ENCODE results near the gene NUDT3. TPM values are rescaled to one million over a fixed set of nuclear protein-coding genes. Genes with fewer than 3 reads are reported as not detected.
A peak's percentile ranks its signal among the peaks of the same experiment; 100 is the strongest.

Gene NUDT3
- total and polyA plus RNA-seq, 9 of the 15 experiments (the other 6 are each of a cell fraction or from before 2014, with no cell fraction given): 5.4 to 81.2 (median 56.4) TPM

DNA sequence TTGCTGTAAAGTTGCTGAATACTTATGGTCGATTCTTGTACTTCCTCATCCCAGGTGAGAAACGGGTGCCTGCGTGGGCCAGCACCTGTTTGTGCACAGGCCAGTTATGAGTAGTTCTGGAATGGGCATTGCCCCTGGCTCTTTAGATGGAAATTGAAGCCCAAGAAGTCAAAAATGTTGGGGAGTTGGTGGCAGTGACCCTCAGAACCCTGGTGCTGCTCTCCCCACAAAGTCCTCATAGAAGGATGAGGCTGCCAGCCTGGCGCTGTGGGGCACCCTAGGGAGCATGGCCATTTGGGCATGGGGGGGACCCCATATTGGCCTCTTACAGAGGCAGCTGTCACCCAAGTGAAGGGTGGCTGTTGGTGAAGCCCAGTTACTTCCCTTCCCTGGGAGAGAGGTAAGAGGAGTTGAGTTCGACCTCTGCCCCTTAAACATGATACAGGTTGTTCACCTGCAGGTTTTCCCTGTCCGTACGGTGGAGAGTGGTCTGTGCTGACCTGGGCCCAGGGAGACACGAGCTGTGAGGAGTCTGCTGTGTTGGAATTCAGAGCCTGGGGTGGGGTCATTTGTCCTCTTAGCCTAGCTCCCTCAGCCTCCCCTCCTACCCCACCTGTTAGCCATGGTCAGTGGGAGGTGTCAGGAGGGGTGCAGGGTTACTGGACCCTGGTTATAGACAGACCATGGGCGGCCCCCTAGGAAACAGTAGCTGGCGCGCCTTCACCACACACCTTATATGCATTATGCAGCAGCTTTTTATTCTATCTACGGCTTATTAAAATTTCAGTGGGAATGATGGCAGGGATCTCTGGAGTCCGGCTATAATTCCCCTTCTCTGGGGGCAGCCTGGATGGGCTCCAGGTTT lies 150.9 kb downstream of the NUDT3 start:
- POLR2A ChIA-PET: interaction anchor here (0.9 to 1.5 kb wide), 4 partner anchors 26 to 234 kb away, joined by 3 to 4 read pairs (median 4); no protein-coding TSS in a partner anchor
- H3K4me1 ChIP-seq (replicated peaks in 1 of 2; ENCODE audit: control insufficient read depth in 2 of 2, insufficient read depth in 2 of 2, low read length in 2 of 2): peaks cover 66 to 67% of the 10 kb centered on the region in 2 experiments

More for the DNA sequence above, 150.9 kb downstream of the NUDT3 start:
- no TSS peak for BruUV-seq (replicated peaks)
- intact Hi-C loops (cut with micrococcal nuclease) (loop anchor here (5.0 kb wide), 1 partner anchor 184 kb away; no protein-coding TSS in a partner anchor), in situ Hi-C loops (cut with MboI) (no loop called here)
- ATAC-seq (no peak), DNase-seq (ENCODE audit: extremely low read depth in 1 of 4, low spot score in 3 of 4) (peak in 2 of 4 experiments; percentile 4 to 7), FAIRE-seq (no peak)
- Histone ChIP-seq H3K9me3 (replicated peaks; ENCODE audit: control insufficient read depth, insufficient read depth, low read depth, low read length) (no peaks in the 10 kb centered on the region), H3K9ac (ENCODE audit: insufficient read depth in 1 of 2, low read depth in 2 of 2, low read length in 2 of 2) (peak overlapping the region in 1 of 2 experiments; percentile 1; a peak in 2 of 4 replicates), H4K20me1 (replicated peaks; ENCODE audit: control insufficient read depth, insufficient read depth, low read length) (peaks cover 50% of the 10 kb centered on the region), H3K9me1 (ENCODE audit: control insufficient read depth, insufficient read depth, low read length) (no peaks in the 10 kb centered on the region), H3K4me2 (ENCODE audit: insufficient read depth, low read length) (no peak overlapping the region), H3K27ac (ENCODE audit: extremely low read depth, low read depth, low read length) (peak overlapping the region; percentile 76; the same call in 2 of the 3 replicates), H2AFZ (ENCODE audit: low read depth, low read length) (no peak overlapping the region), H3K27me3 (ENCODE audit: control insufficient read depth in 2 of 2, insufficient read depth in 2 of 2, low read length in 2 of 2) (no peaks in the 10 kb centered on the region), H3K4me3 (no peak overlapping the region), H3K36me3 (ENCODE audit: control insufficient read depth, insufficient read depth, low read length) (peaks cover 87% of the 10 kb centered on the region), H3K79me2 (ENCODE audit: control insufficient read depth, insufficient read depth, low read length) (peaks cover 73% of the 10 kb centered on the region)
- TF ChIP-seq NCOA4 (IDR thresholded peaks at IDR 0.05; ENCODE audit: partially characterized antibody) (no peak), HMG20B (CRISPR knock-in tag; IDR thresholded peaks at IDR 0.05) (no peak), POLR2G (IDR thresholded peaks at IDR 0.05; ENCODE audit: low read depth, low read length) (peak; percentile 15), DIDO1 (tag; IDR thresholded peaks at IDR 0.05; ENCODE audit: low read depth) (no peak), RBFOX2 (IDR thresholded peaks at IDR 0.05; ENCODE audit: low read depth, low read length) (peak; percentile 49; the same call in 1 of the 2 replicates), POLR2AphosphoS5 (IDR thresholded peaks at IDR 0.05; ENCODE audit: control insufficient read depth, insufficient read depth, low read depth, low read length) (peak; percentile 27; the same call in 1 of the 2 replicates), REST (IDR thresholded peaks at IDR 0.05; ENCODE audit: borderline replicate concordance) (no peak), REST (CRISPR knock-in tag; IDR thresholded peaks at IDR 0.05; ENCODE audit: low read depth) (no peak), E2F3 (CRISPR knock-in tag; IDR thresholded peaks at IDR 0.05) (no peak)
- TF ChIP-seq, protein P1, sequence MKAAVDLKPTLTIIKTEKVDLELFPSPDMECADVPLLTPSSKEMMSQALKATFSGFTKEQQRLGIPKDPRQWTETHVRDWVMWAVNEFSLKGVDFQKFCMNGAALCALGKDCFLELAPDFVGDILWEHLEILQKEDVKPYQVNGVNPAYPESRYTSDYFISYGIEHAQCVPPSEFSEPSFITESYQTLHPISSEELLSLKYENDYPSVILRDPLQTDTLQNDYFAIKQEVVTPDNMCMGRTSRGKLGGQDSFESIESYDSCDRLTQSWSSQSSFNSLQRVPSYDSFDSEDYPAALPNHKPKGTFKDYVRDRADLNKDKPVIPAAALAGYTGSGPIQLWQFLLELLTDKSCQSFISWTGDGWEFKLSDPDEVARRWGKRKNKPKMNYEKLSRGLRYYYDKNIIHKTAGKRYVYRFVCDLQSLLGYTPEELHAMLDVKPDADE (conservative IDR thresholded peaks at IDR 0.05; ENCODE audit: control insufficient read depth, low read depth, low read length): 0 out of 2 replicates have a peak, but pooled peaks have one; percentile 17
- CTCF ChIA-PET (ENCODE audit: low intra/inter-chr PET ratio): no interaction called here
- 90% methylated on average over 13 of the region's 13 CpGs for WGBS (ENCODE audit: insufficient coverage, low coverage, missing lambda C conversion rate)
